HEK293T (cell line): ENCODE data around the gene CALD1.

Experiments
- CTCF ChIA-PET: fragments of 350-600 bp; formaldehyde crosslinking; extraction: SDS; loops from one replicate; lab custom pipeline; 2021; ENCODE audit warnings: antibody characterized with exemption, inconsistent platforms; lab: Yijun Ruan, JAX
- POLR2A ChIA-PET: fragments of 350-600 bp; formaldehyde crosslinking; extraction: SDS; loops from one replicate; lab custom pipeline; 2020; ENCODE audit warnings: antibody characterized with exemption, inconsistent platforms; lab: Yijun Ruan, JAX
- DNase-seq: peaks from one replicate; pipeline ENCODE4 v3.0.0; 2012; ENCODE audit warnings: mixed read lengths; ENCODE audit errors: extremely low spot score
- ARNT ChIP-seq: fragments of 450-650 bp; IDR thresholded peaks from 2 replicates; pipeline ENCODE4 v1.6.1; 2017; ENCODE audit warnings: mild to moderate bottlenecking
- BHLHE40 ChIP-seq: fragments of 450-650 bp; IDR thresholded peaks from 2 replicates; pipeline ENCODE4 v1.6.1; 2016; ENCODE audit warnings: mild to moderate bottlenecking, moderate library complexity, borderline replicate concordance
- CTBP1 ChIP-seq: fragments of 450-650 bp; IDR thresholded peaks from 2 replicates; pipeline ENCODE4 v1.6.1; 2016; ENCODE audit warnings: borderline replicate concordance
- ELF4 ChIP-seq: fragments of 450-650 bp; IDR thresholded peaks from 2 replicates; pipeline ENCODE4 v1.6.1; 2017; ENCODE audit warnings: antibody characterized with exemption
- FOXA1 ChIP-seq: fragments of 450-650 bp; IDR thresholded peaks from 2 replicates; pipeline ENCODE4 v1.6.1; 2016; ENCODE audit warnings: mild to moderate bottlenecking
- FOXK2 ChIP-seq: fragments of 450-650 bp; IDR thresholded peaks from 2 replicates; pipeline ENCODE4 v1.6.1; 2016; ENCODE audit warnings: mild to moderate bottlenecking
- FOXM1 ChIP-seq: fragments of 450-650 bp; IDR thresholded peaks from 2 replicates; pipeline ENCODE4 v1.6.1; 2017; ENCODE audit warnings: mild to moderate bottlenecking, borderline replicate concordance
- HDGF ChIP-seq: fragments of 450-650 bp; IDR thresholded peaks from 2 replicates; pipeline ENCODE4 v1.6.1; 2017; ENCODE audit warnings: antibody characterized with exemption, borderline replicate concordance
- L3MBTL2 ChIP-seq: fragments of 450-650 bp; conservative IDR thresholded peaks from 2 replicates; pipeline ENCODE4 v1.6.1; 2016; ENCODE audit warnings: mild to moderate bottlenecking
- LEF1 ChIP-seq: fragments of 450-650 bp; IDR thresholded peaks from 2 replicates; pipeline ENCODE4 v1.6.1; 2017; ENCODE audit warnings: mild to moderate bottlenecking, borderline replicate concordance
- NFRKB ChIP-seq: fragments of 450-650 bp; IDR thresholded peaks from 2 replicates; pipeline ENCODE4 v1.6.1; 2016; ENCODE audit warnings: mild to moderate bottlenecking, moderate library complexity
- SP1 ChIP-seq: fragments of 450-650 bp; IDR thresholded peaks from 2 replicates; pipeline ENCODE4 v1.6.1; 2017
- SUZ12 ChIP-seq: fragments of 450-650 bp; IDR thresholded peaks from 2 replicates; pipeline ENCODE4 v1.6.1; 2016; ENCODE audit warnings: mild to moderate bottlenecking
- TARDBP ChIP-seq: fragments of 450-650 bp; IDR thresholded peaks from 2 replicates; pipeline ENCODE4 v1.6.1; 2016
- ZNF384 ChIP-seq: fragments of 450-650 bp; IDR thresholded peaks from 2 replicates; pipeline ENCODE4 v1.6.1; 2016
- TF ChIP-seq, protein P1 (sequence below): fragments of 450-650 bp; IDR thresholded peaks from 2 replicates; pipeline ENCODE4 v1.6.1; 2016

Gene CALD1

DNA sequence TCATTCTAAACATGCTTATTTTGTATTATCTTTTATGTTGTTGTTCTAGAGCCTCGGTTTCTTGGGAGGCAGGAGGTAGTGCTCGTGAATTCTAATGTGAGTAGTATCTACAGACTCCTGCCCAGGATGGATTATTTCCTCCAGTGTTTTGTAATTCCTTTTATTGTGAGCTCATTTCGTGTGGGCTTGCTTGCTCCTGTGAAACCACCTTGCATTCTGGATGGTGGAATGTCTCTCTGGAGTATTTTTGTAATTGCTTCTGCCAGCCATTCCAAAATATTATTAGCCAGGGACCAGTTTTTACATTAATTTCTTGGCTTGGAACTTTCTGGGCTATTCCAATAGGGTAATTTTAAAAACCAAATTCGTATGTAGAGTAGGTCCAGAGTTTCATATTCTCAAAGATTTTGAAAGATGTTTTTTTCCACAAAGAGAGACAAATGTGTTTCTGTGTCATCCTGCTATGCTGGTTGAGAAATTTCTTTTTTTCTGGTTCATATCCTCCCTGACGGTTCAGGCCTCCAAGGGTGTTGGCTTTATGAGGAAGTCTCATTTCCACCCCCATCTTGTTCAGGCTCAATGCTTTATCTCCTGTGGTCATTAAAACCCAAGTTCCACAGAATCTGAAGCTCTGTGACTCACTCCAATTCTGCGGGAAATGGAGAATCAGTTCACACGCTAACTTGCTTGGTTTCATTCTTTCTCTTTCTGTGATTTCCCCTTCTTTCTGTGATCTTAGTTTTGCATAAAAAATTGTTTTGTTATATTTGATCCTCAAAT lies 41.7 kb upstream of the CALD1 start:
- TF ChIP-seq SP1 (no peak), TARDBP (no peak), LEF1 (no peak), SUZ12 (no peak), CTBP1 (no peak), ARNT (no peak), L3MBTL2 (no peak), FOXK2 (no peak), FOXA1 (no peak), ZNF384 (no peak), BHLHE40 (no peak), HDGF (no peak), NFRKB (no peak), FOXM1 (no peak), ELF4 (no peak)
- TF ChIP-seq, protein P1, sequence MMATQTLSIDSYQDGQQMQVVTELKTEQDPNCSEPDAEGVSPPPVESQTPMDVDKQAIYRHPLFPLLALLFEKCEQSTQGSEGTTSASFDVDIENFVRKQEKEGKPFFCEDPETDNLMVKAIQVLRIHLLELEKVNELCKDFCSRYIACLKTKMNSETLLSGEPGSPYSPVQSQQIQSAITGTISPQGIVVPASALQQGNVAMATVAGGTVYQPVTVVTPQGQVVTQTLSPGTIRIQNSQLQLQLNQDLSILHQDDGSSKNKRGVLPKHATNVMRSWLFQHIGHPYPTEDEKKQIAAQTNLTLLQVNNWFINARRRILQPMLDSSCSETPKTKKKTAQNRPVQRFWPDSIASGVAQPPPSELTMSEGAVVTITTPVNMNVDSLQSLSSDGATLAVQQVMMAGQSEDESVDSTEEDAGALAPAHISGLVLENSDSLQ = no peak
- no peak for DNase-seq
- ChIA-PET POLR2A (no interaction called here), CTCF (no interaction called here)

- TF ChIP-seq SP1 (no peak), ARNT (no peak), CTBP1 (no peak), ZNF384 (no peak)
- TF ChIP-seq, protein P1 = peak; percentile 36; the same call in 1 of the 2 replicates
- POLR2A ChIA-PET = no interaction called here
- no peak for DNase-seq
- CTCF ChIA-PET = no interaction called here
Observed at GRCh38 chr7:134739362-134739761, 40.1 kb upstream of the CALD1 start.

- no peak for DNase-seq
- ChIA-PET POLR2A (no interaction called here), CTCF (interaction anchor here (0.6 kb wide), 1 partner anchor 534 kb away, joined by 3 read pairs; no protein-coding TSS in a partner anchor)
- TF ChIP-seq FOXM1 = no peak
- TF ChIP-seq L3MBTL2 = no peak
- TF ChIP-seq CTBP1 = no peak
- TF ChIP-seq ZNF384 = no peak
- TF ChIP-seq ARNT = no peak
- no peak for TF ChIP-seq FOXA1
- no peak for TF ChIP-seq LEF1
- no peak for TF ChIP-seq SUZ12
- TF ChIP-seq HDGF = no peak
- TF ChIP-seq ELF4 = no peak
- TF ChIP-seq TARDBP = no peak
- TF ChIP-seq FOXK2 = no peak
- TF ChIP-seq, protein P1 = no peak
Observed at GRCh38 chr7:134740376-134740775, 39.1 kb upstream of the CALD1 start.

DNA sequence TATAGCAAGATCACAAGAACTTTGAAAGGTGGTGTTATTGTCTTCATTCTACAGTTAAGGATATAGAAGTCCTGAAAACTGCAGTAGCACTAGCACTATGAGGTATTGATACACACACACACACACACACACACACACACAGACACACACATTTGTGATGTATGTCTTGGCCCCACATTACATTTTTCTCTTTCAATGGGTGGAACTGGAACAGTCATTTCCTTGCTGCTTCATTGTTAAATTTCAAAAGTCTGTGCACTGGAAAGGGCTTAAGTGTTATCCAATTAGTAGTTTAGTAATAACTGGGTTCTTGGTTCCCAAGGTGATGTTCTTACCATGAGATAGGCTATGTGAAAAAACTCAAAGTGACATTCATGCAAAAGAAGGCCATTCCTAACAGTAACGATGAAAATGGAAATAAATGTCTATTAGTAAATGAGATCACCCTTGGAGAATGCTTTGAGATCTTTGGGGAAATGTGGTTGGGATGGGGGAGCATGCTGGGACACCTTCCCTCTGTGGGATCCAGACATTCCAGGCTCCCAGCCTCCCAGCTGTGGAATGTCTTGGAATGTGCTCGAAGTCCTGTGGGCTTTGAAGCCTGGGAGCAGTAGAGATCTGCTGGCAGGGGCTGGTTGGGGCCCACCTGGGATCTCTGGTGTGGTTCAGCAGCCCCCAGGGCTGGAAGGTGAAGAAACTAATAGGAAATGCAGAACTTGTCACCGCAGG lies 37.4 kb upstream of the CALD1 start:
- POLR2A ChIA-PET = no interaction called here
- TF ChIP-seq ZNF384 (no peak), ELF4 (no peak), HDGF (no peak), NFRKB (no peak), FOXK2 (no peak), ARNT (no peak), LEF1 (no peak), SUZ12 (no peak), CTBP1 (no peak), SP1 (no peak), FOXA1 (no peak), TARDBP (no peak), L3MBTL2 (no peak), FOXM1 (no peak)
- TF ChIP-seq, protein P1 = no peak
- CTCF ChIA-PET = no interaction called here
- no peak for DNase-seq

DNA sequence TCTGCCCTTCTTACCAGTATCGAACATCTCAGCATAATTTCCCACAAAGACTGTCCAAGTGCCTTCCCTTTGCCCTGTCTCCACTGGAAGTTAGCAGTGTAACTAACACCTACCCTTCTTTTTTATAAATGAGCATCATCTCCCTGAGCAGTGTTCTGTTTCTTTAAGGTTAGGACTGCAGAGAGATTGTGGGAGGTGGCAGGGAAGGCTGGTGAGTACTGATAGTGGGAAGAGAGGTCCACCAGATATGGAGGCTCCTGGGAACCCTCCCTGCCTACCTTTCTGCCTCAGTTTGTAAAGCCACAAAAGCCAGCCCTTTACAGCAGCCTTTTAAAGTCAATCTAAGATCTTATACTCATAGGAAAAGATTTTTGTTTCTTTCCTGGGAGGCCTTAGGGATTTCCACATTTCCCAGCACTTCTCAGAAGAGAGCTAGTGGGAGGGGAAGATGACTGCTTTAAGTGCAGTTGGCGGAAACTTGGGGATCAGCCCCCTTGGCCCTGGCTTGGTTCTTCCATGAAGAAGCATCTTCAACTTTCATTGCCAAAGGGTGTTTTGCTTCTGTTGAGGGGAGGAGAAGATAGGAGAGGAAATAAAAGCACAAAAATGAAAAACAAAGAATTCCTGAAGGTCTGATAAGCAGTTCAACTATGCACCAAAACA lies 36.6 kb upstream of the CALD1 start:
- no peak for DNase-seq
- TF ChIP-seq FOXM1 = no peak
- CTCF ChIA-PET = no interaction called here
- POLR2A ChIA-PET = no interaction called here
